Measurements from ENCODE around the gene EPRS1.

Gene EPRS1

DNA sequence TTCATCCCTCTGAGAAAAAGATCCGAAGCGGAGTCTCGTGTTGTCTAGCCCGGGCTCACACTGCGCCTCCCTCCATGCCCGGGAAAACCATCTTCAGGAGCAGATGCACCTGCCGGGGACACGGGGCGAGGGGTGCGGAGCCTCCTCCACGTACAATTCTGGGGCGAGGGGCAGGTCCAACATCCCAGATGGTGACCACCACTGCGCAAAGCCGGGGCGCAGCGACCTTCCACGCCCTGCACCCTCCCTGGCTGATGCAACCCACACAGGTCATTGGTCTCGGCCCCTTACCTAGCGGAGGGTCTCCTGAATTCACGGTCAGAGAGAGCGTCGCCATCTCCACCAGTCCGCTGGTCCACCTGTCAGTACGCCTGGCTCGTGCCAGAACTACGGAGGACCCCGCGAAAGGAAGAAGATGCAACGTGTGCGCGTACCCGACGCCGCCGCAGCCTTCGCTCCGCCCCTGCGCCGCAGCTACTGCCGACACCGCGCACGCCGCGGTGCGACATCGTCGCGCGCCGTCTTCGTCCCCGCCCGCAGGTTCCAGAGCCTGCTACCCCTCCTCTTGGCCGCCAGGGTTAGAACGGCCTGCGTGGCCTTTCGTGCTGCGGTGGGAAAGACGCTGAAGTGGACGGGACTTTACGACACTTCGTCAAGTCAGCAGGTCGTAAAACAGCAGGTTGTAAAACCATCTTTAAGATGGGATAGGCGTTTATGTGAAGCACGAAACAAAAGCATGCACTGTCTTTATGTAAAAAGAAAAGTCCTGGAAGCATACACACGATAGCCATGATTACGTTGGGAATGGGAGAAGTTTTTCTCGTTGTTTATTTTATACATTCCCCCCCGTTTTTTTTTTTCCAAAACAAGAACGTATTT is at the start of gene EPRS1:
Gene EPRS1, minus strand, starts transcription at position 454 of the 879 bp plus-strand sequence. Its CDS starts 117 bp downstream, at position 337.
- TF ChIP-seq, protein P1, sequence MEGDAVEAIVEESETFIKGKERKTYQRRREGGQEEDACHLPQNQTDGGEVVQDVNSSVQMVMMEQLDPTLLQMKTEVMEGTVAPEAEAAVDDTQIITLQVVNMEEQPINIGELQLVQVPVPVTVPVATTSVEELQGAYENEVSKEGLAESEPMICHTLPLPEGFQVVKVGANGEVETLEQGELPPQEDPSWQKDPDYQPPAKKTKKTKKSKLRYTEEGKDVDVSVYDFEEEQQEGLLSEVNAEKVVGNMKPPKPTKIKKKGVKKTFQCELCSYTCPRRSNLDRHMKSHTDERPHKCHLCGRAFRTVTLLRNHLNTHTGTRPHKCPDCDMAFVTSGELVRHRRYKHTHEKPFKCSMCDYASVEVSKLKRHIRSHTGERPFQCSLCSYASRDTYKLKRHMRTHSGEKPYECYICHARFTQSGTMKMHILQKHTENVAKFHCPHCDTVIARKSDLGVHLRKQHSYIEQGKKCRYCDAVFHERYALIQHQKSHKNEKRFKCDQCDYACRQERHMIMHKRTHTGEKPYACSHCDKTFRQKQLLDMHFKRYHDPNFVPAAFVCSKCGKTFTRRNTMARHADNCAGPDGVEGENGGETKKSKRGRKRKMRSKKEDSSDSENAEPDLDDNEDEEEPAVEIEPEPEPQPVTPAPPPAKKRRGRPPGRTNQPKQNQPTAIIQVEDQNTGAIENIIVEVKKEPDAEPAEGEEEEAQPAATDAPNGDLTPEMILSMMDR (conservative IDR thresholded peaks at IDR 0.05; ENCODE audit: low read depth, low read length) = peak; percentile 67
- DNase-seq (ENCODE audit: low read depth) = peak; percentile 97
- peak within 1 kb of the TSS; percentile 99 for H3K4me3 ChIP-seq (ENCODE audit: low read length)

GRCh38 chr1:220094016-220094911 is 48.0 kb upstream of the EPRS1 start, which contains the start of gene IARS2:
TSS of gene IARS2 (plus strand) at chr1:220094132. CDS start at chr1:220094217, 85 bp downstream.
- peak within 1 kb of the TSS; percentile 82 for H3K4me3 ChIP-seq (ENCODE audit: low read length)

DNA sequence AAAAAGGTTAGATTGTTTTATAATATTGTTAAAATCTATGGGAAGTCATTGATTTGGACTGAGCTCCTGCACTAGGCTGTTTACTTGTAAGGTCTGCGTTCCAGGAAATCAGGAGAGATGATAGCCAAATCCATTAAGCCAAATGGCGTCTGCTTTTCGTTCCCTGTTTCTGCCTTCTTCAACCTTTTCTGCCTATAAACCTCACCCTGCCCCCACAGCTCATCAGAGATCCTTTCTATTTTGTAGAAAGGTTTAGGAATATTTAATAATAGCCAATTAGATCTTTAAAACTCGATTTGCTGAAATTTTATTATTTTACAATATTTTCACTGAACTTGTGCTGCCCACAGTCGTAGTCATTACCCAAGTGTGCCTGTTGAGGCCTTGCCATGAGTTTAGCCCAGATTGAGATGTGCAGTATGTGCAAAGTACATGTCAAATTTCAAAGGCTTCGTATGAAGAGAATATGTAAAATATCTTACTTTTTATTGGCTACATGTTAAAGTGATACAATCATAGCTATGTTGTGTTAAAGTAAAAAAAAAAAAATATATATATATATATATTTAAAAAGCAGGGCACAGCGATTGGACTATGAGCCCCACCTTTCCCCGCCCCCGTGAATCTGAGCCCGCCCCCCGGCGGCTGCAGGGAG is 47.2 kb upstream of the EPRS1 start:
- TF ChIP-seq, protein P1 (conservative IDR thresholded peaks at IDR 0.05; ENCODE audit: low read depth, low read length) = no peak
- no peak overlapping the region for H3K4me3 ChIP-seq (ENCODE audit: low read length)
- no peak for DNase-seq (ENCODE audit: low read depth)

More at GRCh38 chr1:220094016-220094911, 48.0 kb upstream of the EPRS1 start, which contains the start of gene IARS2:
- DNase-seq (ENCODE audit: low read depth) = peak; percentile 46
- TF ChIP-seq, protein P1 (conservative IDR thresholded peaks at IDR 0.05; ENCODE audit: low read depth, low read length) = no peak

DNA sequence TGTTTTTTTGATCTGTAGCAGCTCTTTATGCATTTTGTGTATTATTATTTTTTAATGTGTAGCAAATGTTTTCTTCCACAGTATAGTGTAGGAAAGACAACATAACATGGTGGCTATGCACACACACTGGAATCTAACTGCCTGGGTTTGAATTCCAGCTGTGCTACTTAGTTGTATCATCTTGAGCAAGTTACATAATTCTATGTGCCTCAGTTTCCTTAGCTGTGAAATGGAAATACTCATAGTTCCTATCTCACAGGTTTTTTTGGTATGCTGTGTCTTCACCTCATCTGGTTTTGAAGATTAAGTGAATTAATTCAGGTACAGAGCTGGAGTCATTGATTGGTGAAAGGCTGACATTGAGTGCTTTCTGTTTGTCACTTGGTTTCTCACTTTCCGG is 46.4 kb upstream of the EPRS1 start:
- no peak overlapping the region for H3K4me3 ChIP-seq (ENCODE audit: low read length)
- TF ChIP-seq, protein P1 (conservative IDR thresholded peaks at IDR 0.05; ENCODE audit: low read depth, low read length) = no peak
- DNase-seq (ENCODE audit: low read depth) = no peak

GRCh38 chr1:220089650-220090556 is 43.6 kb upstream of the EPRS1 start, which contains the start of gene BPNT1:
TSS of gene BPNT1 (minus strand) at chr1:220089788. CDS start at chr1:220079846, 9,942 bp downstream.
- peak within 1 kb of the TSS; percentile 89 for H3K4me3 ChIP-seq (ENCODE audit: low read length)
- TF ChIP-seq, protein P1 (conservative IDR thresholded peaks at IDR 0.05; ENCODE audit: low read depth, low read length) = no peak
- DNase-seq (ENCODE audit: low read depth) = peak; percentile 87

All from retinal pigment epithelial cell (primary cell).